PC-3 (cell line): Measurements from ENCODE around the gene ERICH4. TPM values are rescaled to one million over a fixed set of nuclear protein-coding genes. Genes with fewer than 3 reads are reported as not detected.

Source experiments
- ATAC-seq: fragments of 200-7000 bp; cut with Tn5 transposase; 2 replicates; pipeline ENCODE4 v1.9.1; 2020; ENCODE audit warnings: mild to moderate bottlenecking, moderate library complexity
- BruUV-seq: library from RNA; stranded (reverse); fragments of 400-500 nt; replicated peaks from 2 replicates; lab custom pipeline; 2021; lab: Mats Ljungman, UMichigan
- CTCF ChIA-PET: fragments of 300-600 bp; sonication (Branson Sonifier 250); formaldehyde crosslinking; loops from one replicate; lab custom pipeline; 2022; ENCODE audit warnings: antibody characterized with exemption; lab: Charles Lee
- POLR2A ChIA-PET: fragments of 300-600 bp; sonication (Branson Sonifier 250); formaldehyde crosslinking; loops from one replicate; lab custom pipeline; 2022; ENCODE audit warnings: antibody characterized with exemption; ENCODE audit not compliant: unreplicated experiment; lab: Charles Lee
- DNase-seq: peaks from one replicate; pipeline ENCODE4 v3.0.0-alpha.2; 2015
- H2AFZ ChIP-seq: fragments of 300-600 bp; sonication (generic); 2 replicates; pipeline ENCODE4 v1.6.0; 2016; ENCODE audit warnings: antibody characterized with exemption, low read length
- H3F3A ChIP-seq: fragments of 300-600 bp; sonication (generic); one replicate; pipeline ENCODE4 v1.6.0; 2017; ENCODE audit warnings: antibody characterized with exemption, low read length, control low read depth, mild to moderate bottlenecking; ENCODE audit not compliant: unreplicated experiment
- H3K27ac ChIP-seq: fragments of 300-600 bp; sonication (generic); 2 replicates; pipeline ENCODE4 v1.5.1; 2016; ENCODE audit warnings: mild to moderate bottlenecking, low read length
- H3K27me3 ChIP-seq: fragments of 300-600 bp; sonication (generic); 2 replicates; pipeline ENCODE4 v1.6.1; 2016; ENCODE audit warnings: low read length, mixed read lengths
- H3K36me3 ChIP-seq: fragments of 300-600 bp; sonication (generic); 2 replicates; pipeline ENCODE4 v1.6.1; 2016; ENCODE audit warnings: low read depth, mixed run types, low read length, mixed read lengths
- H3K4me1 ChIP-seq: fragments of 300-600 bp; sonication (generic); 2 replicates; pipeline ENCODE4 v1.5.1; 2016; ENCODE audit warnings: low read length; ENCODE audit not compliant: insufficient read depth
- H3K4me2 ChIP-seq: fragments of 300-600 bp; sonication (generic); 2 replicates; pipeline ENCODE4 v1.6.0; 2016; ENCODE audit warnings: low read length
- H3K4me3 ChIP-seq: fragments of 300-600 bp; sonication (generic); 2 replicates; pipeline ENCODE4 v1.5.1; 2016; ENCODE audit warnings: mild to moderate bottlenecking, low read length, mixed read lengths
- H3K79me2 ChIP-seq: fragments of 300-600 bp; sonication (generic); 2 replicates; pipeline ENCODE4 v1.6.1; 2017; ENCODE audit warnings: low read length, mixed read lengths
- H3K9ac ChIP-seq: fragments of 300-600 bp; sonication (generic); 2 replicates; pipeline ENCODE4 v1.6.0; 2016; ENCODE audit warnings: mild to moderate bottlenecking, low read length
- H3K9me2 ChIP-seq: fragments of 300-600 bp; sonication (generic); replicated peaks from 2 replicates; pipeline ENCODE4 v1.6.1; 2016; ENCODE audit warnings: mixed run types, low read length, mixed read lengths
- H3K9me3 ChIP-seq: fragments of 300-600 bp; sonication (generic); 2 replicates; pipeline ENCODE4 v1.6.1; 2016; ENCODE audit warnings: low read length, mixed read lengths
- H4K20me1 ChIP-seq: fragments of 300-600 bp; sonication (generic); 2 replicates; pipeline ENCODE4 v1.6.1; 2016; ENCODE audit warnings: low read length, mixed read lengths
- EZH2 ChIP-seq: fragments of 300-600 bp; sonication (generic); IDR thresholded peaks from one replicate; pipeline ENCODE4 v1.6.1; 2017; ENCODE audit warnings: antibody characterized with exemption, mild to moderate bottlenecking, low read length; ENCODE audit not compliant: unreplicated experiment
- EZH2phosphoT487 ChIP-seq: fragments of 300-600 bp; sonication (generic); IDR thresholded peaks from 2 replicates; pipeline ENCODE4 v1.6.1; 2018; ENCODE audit warnings: mild to moderate bottlenecking, antibody characterized with exemption, low read length, borderline replicate concordance
- intact Hi-C: fragments of 100-400 bp; cut with micrococcal nuclease; formaldehyde crosslinking; loops from 2 replicates; pipeline ENCODE4 v1.9.0; 2023
- total RNA-seq: library from RNA; depleted of rRNA; stranded (reverse); fragments of >200 nt; gene quantifications from 2 replicates; pipeline ENCODE4 v1.2.3, GENCODE V29; 2014
- TF ChIP-seq, protein P1 (sequence below): fragments of 300-600 bp; sonication (generic); conservative IDR thresholded peaks from 2 replicates; pipeline ENCODE4 v1.5.1; 2017; ENCODE audit warnings: antibody characterized with exemption, low read depth, mild to moderate bottlenecking, low read length

ERICH4 gene
- total RNA-seq, 1 experiment from 2014 or later = not detected

DNA sequence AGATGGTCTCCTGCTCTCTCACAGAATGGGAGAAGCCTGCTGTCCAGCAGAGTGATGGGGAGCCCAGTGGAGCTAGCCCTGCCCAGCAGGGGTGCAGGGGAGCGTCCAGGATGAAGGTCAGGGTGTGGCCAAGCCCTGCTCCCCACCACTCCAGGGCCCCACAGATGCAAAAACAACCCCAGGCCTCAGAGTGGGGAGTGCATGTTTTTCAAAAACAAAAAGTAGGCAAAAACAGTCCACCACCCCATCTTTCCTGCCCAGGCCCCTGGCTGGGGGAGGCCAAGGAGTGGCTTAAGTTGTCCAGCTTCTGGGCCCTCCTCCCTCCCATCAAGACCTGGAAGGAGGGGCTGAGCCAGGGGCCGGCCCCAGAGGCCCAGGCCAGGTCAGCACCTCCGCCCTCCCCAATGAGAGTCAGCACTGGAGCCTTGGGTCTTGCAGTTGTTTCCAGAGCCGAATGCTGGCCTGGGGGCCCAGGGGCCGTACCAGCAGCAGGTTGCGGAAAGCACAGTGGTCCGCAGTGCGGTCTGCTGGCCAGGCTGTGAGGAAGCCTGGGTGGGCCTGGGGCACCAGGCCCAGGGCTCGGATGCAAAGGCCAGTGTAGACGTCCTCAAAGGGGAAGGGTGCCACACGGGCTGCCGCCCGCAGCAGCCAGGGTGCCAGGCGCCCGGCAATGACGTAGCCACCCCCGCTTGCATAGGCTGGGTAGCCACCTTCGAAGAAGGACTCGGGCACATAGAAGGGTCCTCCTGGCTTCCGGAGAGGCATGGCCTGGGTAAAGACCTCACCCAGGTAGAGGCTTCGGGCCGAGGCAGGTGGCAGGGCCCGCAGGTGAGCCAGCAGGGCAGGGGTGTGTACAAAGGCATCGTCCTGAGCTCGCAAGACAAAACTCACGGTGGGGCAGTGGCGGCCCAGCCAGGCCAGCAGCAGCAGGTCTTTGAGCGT, 17.5 kb upstream of the ERICH4 start:
- H3K27me3 ChIP-seq = no peaks in the 10 kb centered on the region
- H3K27ac ChIP-seq = no peak overlapping the region
- H3K4me1 ChIP-seq = no peaks in the 10 kb centered on the region
- H3K4me2 ChIP-seq = no peak overlapping the region
- no TSS peak for BruUV-seq
- no peaks in the 10 kb centered on the region for H3K9me3 ChIP-seq
- ChIA-PET CTCF (no interaction called here), POLR2A (no interaction called here)
- no peaks in the 10 kb centered on the region for H3K9me2 ChIP-seq
- no peak for DNase-seq
- intact Hi-C loops = no loop called here
- no peaks in the 10 kb centered on the region for H3K79me2 ChIP-seq
- no peaks in the 10 kb centered on the region for H3K36me3 ChIP-seq
- no peaks in the 10 kb centered on the region for H4K20me1 ChIP-seq
- TF ChIP-seq EZH2 (no peak), EZH2phosphoT487 (no peak)
- H2AFZ ChIP-seq = no peak overlapping the region
- H3K4me3 ChIP-seq = no peak overlapping the region
- H3F3A ChIP-seq = no peaks in the 10 kb centered on the region
- ATAC-seq = no peak
- no peak overlapping the region for H3K9ac ChIP-seq

DNA sequence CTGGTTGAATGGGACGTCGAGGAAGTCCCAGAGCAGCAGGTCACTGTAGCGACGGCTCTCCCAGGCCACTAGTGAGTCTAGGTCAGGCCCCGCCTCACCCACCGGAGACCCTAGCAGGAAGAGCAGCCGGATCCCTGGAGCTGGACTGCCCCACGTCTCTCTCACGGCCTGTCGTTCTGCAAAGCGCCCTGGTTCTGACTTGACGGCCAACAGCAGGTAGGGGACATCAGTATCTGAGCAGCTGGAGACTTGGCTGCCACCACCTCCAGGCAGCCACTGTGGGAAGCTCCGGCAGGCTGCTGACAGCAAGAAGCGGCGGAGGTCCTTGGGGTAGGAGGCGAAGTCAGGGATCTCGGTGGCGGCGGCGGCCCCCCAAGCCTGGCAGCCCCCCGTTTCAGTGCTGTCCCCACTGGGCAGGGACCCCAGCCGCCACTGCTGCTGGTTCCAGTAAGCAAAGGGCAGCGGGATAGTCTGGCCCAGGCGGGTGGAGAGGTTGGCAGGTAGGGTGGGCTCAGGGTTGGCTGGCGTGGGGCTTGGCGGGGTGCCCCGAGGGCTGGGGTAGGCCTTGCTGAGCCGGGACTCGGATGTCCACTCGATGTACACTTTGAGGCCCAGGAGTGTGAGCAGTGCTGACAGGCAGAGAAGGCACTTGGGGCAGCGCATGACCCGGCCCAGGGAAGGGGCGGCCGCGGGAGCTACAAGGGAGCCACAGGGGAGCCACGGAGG, 16.7 kb upstream of the ERICH4 start:
- Histone ChIP-seq H3K9ac (no peak overlapping the region), H3K4me3 (no peak overlapping the region), H3K4me2 (no peak overlapping the region), H3K27ac (no peak overlapping the region), H3F3A (no peaks in the 10 kb centered on the region), H4K20me1 (no peaks in the 10 kb centered on the region), H3K36me3 (no peaks in the 10 kb centered on the region), H3K9me2 (no peaks in the 10 kb centered on the region), H3K27me3 (no peaks in the 10 kb centered on the region), H2AFZ (no peak overlapping the region), H3K9me3 (no peaks in the 10 kb centered on the region), H3K79me2 (no peaks in the 10 kb centered on the region), H3K4me1 (no peaks in the 10 kb centered on the region)
- BruUV-seq = no TSS peak
- no peak for ATAC-seq
- no peak for TF ChIP-seq EZH2phosphoT487
- TF ChIP-seq, protein P1, sequence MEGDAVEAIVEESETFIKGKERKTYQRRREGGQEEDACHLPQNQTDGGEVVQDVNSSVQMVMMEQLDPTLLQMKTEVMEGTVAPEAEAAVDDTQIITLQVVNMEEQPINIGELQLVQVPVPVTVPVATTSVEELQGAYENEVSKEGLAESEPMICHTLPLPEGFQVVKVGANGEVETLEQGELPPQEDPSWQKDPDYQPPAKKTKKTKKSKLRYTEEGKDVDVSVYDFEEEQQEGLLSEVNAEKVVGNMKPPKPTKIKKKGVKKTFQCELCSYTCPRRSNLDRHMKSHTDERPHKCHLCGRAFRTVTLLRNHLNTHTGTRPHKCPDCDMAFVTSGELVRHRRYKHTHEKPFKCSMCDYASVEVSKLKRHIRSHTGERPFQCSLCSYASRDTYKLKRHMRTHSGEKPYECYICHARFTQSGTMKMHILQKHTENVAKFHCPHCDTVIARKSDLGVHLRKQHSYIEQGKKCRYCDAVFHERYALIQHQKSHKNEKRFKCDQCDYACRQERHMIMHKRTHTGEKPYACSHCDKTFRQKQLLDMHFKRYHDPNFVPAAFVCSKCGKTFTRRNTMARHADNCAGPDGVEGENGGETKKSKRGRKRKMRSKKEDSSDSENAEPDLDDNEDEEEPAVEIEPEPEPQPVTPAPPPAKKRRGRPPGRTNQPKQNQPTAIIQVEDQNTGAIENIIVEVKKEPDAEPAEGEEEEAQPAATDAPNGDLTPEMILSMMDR = no peak
- no peak for TF ChIP-seq EZH2
- CTCF ChIA-PET = no interaction called here
- intact Hi-C loops = no loop called here
- POLR2A ChIA-PET = no interaction called here
- no peak for DNase-seq

DNA sequence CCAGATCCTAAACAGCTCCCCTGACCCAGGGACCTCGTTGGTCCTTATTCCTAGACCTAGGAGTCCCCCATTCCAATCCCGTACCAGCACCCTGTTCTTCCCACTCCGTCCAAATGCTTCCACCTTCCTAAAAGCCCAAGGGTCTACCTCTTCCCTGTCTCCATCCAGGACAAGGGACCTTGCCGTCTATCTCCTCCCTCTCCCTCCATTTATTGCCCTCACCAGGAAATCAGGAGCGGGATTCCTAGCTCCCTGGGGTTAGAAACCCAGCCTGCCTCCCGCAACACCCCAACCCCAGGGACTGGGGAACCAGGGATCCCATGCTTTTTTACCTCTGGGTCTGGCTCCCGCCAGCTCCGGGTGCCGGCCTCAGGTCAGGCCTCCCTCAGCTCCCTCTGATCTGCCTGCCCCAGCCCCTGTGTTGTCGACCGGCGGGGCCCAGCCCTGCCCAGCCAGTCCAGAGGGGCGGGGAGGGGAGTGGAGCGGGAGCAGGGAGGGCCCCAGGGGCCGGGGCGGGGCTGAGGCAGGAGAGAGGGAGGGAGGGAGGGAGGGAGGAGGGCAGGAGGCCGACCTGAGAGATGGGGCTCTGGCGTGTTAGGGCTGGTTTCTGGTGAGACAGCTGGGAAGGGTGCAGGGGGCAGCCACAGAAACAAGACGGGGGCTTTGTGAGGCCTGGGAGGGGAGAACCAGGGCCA, 15.9 kb upstream of the ERICH4 start, which contains the start of gene B3GNT8:
B3GNT8 (minus strand) TSS at position 423 of the 695 bp plus-strand sequence. CDS start 596 bp downstream, outside the sequence.
- no peak within 1 kb of the TSS for H3K4me3 ChIP-seq
- H3K4me1 ChIP-seq = no peaks in the 10 kb centered on the region
- no peak within 1 kb of the TSS for H3K9ac ChIP-seq
- H2AFZ ChIP-seq = no peak within 1 kb of the TSS
- POLR2A ChIA-PET = no interaction called here
- TF ChIP-seq EZH2 = no peak
- TF ChIP-seq EZH2phosphoT487 = no peak
- TF ChIP-seq, protein P1 = no peak
- no peaks in the 10 kb centered on the region for H3K36me3 ChIP-seq
- CTCF ChIA-PET = no interaction called here
- H3K9me3 ChIP-seq = no peaks in the 10 kb centered on the region
- H3F3A ChIP-seq = no peaks in the 10 kb centered on the region
- H4K20me1 ChIP-seq = no peaks in the 10 kb centered on the region
- no peaks in the 10 kb centered on the region for H3K27me3 ChIP-seq
- DNase-seq (no peak), ATAC-seq (peak; percentile 74)
- no peaks in the 10 kb centered on the region for H3K79me2 ChIP-seq
- intact Hi-C loops = no loop called here
- no peaks in the 10 kb centered on the region for H3K9me2 ChIP-seq
- H3K4me2 ChIP-seq = no peak within 1 kb of the TSS
- no TSS peak for BruUV-seq
- H3K27ac ChIP-seq = no peak within 1 kb of the TSS
